GM19324 (cell line): ENCODE data around the gene CHN2.

Experiments
- ATAC-seq: cut with Tn5 transposase; IDR thresholded peaks from one replicate; pipeline ENCODE4 v1.9.1; 2021; ENCODE audit warnings: mild to moderate bottlenecking, moderate library complexity; ENCODE audit not compliant: unreplicated experiment, low FRiP score

Gene CHN2

GRCh38 chr7:29453021-29453420 lies 258.4 kb downstream of the CHN2 start:
- ATAC-seq, result no peak

DNA sequence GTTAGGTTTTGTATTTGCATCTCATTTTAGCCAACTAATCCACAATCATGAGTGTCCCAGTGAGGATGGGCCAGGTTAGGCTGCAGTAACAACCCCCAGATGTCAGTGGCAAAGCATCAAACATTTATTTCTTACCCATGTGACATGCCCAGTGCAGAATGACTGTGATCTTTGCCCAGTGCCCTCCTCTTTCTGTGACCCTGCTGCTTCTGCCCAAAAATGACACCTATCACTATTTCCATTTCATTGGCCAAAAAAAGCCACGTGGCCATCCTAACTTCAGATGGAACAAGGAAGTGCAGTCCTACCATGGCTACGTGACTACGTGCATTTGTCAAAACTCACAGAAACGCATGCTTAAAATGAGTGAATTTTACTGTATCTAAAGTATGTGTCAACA lies 259.9 kb downstream of the CHN2 start:
- ATAC-seq, result no peak

DNA sequence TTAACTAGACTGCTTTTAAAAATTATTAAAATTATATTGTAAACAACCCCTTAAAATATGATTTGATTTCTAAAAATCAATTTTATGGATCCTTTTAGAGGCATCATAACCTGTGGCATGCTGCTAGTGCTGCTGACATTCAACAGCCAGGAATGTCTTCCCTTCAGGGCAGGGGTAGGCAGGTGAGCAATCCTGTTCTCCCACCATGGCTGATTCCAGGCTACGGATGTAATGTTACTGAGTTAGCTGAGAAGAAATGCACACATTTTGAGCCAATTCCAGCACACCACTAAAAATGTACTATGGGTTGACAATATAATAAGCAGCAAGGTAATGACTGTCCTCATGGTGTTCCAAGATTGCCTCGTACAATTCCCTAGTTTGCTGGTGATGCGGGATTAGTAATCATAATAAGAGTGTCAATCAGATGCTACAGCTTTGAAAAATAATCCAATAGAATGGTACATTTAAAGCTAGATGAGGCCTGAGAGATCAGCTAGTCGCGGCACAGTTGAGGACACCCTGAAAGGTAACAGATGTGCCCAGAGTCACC lies 260.4 kb downstream of the CHN2 start:
- no peak for ATAC-seq

GRCh38 chr7:29457141-29457561 lies 262.6 kb downstream of the CHN2 start:
- ATAC-seq, result no peak

DNA sequence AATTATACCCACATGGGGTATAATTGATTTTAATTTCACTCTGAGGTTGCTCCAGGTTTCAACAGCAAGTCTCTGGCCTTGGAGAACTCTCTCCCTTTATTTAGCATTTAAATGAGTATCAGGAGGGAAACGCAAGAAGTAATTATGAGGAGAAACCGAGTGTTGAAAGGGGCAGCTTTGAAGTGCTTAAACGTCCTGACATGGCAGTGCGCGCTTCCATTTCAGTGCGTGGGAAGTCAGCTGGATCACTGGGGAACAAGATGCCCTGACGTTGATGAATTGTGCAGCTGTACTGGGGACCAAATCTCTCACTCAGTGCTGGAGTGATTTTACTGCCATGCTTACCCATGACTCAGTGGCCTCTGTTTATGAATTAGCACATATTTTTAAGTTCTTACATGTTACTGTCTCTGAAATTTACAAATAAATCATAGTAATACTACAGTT lies 263.0 kb downstream of the CHN2 start:
- no peak for ATAC-seq

GRCh38 chr7:29458933-29459332 lies 264.4 kb downstream of the CHN2 start:
- no peak for ATAC-seq

GRCh38 chr7:29459589-29459988 lies 265.0 kb downstream of the CHN2 start:
- no peak for ATAC-seq

- ATAC-seq, result no peak
Measured at GRCh38 chr7:29461996-29462395, 267.4 kb downstream of the CHN2 start.

- no peak for ATAC-seq
Measured at GRCh38 chr7:29463504-29464158, 269.1 kb downstream of the CHN2 start.

DNA sequence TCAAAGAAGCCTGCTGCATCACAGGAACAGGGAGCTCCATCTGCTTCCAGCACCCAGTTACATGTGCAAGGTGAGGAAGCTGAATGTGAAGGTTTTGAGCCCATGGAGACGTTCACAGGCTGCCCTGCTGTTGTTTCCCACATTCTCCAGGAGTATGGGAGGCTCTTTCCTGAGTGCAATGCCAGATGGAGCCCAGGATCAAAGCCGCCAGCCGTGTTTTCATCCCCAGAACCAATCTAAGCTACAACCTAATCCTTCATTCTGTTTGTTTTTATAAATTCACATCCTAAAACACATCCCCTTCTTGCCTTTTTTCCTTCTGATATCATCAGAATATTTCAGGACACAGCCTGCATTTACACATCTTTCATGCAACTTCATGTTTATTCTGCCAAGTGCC lies 270.2 kb downstream of the CHN2 start:
- ATAC-seq, result no peak

GRCh38 chr7:29467193-29467926 lies 272.8 kb downstream of the CHN2 start:
- ATAC-seq, result no peak

GRCh38 chr7:29468196-29468595 lies 273.6 kb downstream of the CHN2 start:
- no peak for ATAC-seq

GRCh38 chr7:29469281-29469680 lies 274.7 kb downstream of the CHN2 start:
- ATAC-seq, result no peak

- ATAC-seq, result no peak
Measured at GRCh38 chr7:29469976-29470557, 275.5 kb downstream of the CHN2 start.

DNA sequence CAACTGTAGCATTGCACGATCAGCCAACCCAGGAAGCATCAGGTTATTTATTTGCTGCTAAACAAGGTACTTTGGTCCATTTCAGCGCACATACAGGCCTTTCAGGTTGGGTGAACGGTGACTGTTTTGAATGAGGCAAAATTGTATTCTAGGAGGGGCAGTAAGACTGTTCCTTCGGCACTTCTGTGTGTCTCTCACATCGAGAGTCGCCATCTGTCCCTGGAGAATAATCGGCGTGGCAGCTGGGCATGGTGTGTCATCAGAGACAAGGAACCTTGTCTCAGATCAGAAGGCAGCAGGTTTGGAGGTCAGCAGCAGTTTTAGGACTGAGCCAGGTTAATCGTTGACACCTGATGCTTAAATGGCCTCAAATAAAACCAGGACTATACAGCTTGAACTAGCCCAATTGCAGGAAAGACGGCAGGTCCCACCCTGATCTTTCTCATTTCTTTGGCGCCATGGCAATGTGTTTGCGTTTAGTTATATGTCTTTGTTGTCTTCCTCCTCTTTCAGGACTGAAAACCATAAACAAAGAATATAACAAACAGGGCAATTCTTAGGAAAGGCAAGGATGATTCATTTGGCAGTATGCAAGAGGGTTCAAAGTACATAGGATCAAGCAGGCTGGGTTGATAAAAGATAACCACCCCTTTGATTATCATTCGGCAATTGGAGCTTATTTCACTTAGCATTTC lies 277.0 kb downstream of the CHN2 start:
- ATAC-seq, result no peak

- no peak for ATAC-seq
Measured at GRCh38 chr7:29476916-29477315, 282.3 kb downstream of the CHN2 start.

- no peak for ATAC-seq
Measured at GRCh38 chr7:29478226-29478625, 283.7 kb downstream of the CHN2 start.

DNA sequence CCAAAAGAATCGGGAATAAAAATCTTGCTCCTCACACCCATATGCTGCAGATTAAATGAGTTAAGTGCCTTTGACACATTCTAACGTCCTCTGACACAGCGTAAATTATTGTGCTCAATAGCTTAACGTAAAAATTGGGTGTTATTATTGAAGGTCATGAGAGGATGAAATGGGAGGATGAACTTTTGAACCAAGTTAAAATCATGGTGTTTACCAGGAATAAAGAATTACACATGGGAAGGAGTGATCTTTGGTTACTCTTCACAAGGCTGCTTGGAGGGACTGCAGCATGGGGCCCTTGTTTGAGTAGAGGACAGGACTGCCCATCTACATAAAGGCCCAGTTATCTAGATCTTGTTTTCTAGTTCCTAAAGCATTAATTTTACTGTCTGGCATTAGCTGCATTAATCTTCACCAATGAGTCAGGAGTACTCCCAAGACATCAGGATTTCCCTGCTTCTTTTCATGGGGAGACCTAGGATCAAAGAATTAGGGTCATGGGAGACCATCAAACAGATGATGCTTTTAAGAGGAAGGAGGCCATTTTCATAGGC lies 284.2 kb downstream of the CHN2 start:
- ATAC-seq, result no peak

DNA sequence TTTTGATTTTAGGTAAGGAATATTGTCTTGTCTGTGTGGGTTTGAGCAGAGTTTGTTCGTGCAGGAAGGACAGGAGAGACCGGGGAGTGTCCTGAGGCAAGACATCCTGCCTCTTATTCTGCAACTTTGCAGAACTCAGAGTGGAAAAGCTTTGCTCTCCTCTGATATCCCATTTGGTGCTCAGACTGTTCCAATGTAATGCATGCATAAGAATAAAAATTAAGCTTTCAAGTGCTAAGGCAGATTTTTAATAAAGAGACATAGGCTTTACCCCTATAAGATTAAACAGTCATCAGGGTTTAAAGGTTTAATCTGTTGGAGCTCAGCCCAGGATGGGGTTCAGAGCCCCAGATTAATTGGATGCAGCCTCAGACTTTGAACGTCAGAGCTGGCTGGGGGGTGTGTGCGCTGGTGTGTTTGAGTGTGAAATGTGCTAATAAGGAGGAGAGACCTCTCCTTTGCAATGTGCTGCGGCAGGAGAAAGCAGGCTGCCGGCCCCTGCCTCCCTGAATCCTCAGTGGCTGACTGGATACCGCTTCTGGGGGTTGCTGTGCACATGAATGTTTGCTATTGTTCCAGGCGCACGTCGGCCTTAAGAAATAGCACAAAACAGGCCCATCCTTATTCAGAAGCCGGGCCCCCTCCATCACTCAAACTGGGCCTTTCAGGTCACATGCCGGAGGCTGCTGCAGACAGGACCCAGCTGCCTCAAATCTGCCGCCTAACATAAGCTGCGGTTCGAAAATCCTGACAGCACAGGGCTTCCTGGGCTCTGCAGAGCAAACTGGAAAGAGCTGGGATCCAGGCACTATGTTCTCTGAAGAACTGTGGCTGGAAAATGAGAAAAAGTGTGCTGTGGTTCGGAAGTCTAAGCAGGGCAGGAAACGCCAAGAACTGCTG lies 285.0 kb downstream of the CHN2 start:
- no peak for ATAC-seq

DNA sequence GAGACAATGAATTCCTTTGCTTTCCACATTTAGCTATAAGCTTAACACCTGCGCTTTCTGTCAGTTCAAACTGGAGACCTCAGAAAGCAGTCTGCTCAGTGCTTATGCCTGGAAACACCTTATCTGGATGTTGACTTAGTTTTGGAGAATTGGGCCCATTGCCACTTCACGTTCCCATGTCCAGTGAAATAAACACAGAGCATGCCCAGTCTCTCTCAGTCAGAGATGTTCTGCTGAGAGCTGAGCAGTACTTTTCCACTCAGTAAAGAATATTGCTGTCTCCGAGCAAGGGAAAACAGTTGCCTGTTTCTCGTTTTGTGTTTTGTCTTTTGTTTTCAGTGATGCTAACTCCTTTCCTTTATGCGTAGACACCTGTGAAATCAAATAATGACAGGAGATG lies 285.9 kb downstream of the CHN2 start:
- ATAC-seq, result no peak
